ENCODE results near the gene PSTPIP2.

DNA sequence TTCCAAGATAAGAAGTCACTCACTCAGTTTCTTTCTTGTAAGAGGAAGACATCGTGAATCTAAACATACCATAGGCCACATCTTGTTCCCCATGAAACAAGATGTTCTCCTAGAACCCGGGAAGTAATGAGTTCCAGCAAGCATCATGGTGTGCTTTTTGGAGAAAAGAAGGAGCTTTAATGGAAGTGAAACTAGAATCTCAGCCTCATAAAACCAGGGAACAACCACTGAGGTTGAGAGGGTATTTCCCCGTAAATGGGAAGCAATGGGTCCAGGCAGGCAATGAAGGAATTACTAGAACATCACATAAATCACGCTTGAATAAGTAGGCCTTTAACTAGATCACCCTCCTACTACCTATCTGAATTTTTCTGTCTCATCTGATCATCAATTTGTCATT lies 40.3 kb downstream of the PSTPIP2 start:
- no peak for TF ChIP-seq CTCF (IDR thresholded peaks at IDR 0.05; ENCODE audit: insufficient read depth, low read length)
- TF ChIP-seq, protein P1, sequence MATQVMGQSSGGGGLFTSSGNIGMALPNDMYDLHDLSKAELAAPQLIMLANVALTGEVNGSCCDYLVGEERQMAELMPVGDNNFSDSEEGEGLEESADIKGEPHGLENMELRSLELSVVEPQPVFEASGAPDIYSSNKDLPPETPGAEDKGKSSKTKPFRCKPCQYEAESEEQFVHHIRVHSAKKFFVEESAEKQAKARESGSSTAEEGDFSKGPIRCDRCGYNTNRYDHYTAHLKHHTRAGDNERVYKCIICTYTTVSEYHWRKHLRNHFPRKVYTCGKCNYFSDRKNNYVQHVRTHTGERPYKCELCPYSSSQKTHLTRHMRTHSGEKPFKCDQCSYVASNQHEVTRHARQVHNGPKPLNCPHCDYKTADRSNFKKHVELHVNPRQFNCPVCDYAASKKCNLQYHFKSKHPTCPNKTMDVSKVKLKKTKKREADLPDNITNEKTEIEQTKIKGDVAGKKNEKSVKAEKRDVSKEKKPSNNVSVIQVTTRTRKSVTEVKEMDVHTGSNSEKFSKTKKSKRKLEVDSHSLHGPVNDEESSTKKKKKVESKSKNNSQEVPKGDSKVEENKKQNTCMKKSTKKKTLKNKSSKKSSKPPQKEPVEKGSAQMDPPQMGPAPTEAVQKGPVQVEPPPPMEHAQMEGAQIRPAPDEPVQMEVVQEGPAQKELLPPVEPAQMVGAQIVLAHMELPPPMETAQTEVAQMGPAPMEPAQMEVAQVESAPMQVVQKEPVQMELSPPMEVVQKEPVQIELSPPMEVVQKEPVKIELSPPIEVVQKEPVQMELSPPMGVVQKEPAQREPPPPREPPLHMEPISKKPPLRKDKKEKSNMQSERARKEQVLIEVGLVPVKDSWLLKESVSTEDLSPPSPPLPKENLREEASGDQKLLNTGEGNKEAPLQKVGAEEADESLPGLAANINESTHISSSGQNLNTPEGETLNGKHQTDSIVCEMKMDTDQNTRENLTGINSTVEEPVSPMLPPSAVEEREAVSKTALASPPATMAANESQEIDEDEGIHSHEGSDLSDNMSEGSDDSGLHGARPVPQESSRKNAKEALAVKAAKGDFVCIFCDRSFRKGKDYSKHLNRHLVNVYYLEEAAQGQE (IDR thresholded peaks at IDR 0.05; ENCODE audit: insufficient replicate concordance, low read depth): no peak

Data from HL-60 (cell line).